ENCODE measurements around the gene GCAT.

- no peak for TF ChIP-seq CTCF (IDR thresholded peaks at IDR 0.05)
- TF ChIP-seq EP300 (IDR thresholded peaks at IDR 0.05), result no peak
- TF ChIP-seq POLR2AphosphoS5 (IDR thresholded peaks at IDR 0.05), result no peak
- no peak for TF ChIP-seq POLR2A (IDR thresholded peaks at IDR 0.05)
These were observed 47.6 kb upstream of the GCAT start for GRCh38 chr22:37760152-37760551.
